ENCODE data around the gene CHRNA7.

The CHRNA7 gene

DNA sequence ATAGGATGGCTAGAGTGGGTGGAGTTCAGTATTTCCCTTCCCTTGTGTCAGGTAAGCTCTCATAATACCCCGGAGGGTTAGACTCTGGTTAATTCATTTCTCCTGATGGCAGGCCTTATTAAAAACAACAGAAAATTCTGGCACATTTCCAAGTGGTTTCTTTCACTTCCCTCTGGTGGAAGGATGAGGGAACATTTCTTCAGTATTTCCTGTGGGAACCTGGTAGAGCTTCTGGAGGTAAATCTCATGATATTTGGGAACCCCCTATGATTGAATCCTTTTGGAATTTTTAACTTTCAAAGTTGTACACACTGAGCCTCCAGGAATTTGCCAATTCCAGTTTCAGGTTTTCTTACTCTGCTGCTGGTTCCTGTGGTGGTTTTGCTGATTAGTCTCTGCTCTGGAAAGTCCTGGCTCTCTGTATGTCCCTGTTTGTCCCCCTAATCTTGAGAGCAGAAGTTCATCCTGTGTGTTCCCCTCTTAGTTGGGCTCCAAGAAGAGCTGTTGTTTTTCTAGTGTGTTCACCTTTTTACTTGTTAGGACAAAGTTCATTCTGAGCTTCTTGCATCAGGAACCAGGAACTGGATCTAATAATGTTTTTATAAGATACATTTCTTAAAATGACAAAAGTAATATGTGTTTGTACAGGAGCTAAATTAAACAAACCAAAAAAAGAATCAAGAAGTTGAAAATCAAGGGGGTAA is 12.1 kb downstream of the CHRNA7 start:
- no peaks in the 10 kb centered on the region for H3K9me2 ChIP-seq (replicated peaks; ENCODE audit: control insufficient read depth, low read length)
- no peak overlapping the region for H3K27ac ChIP-seq (ENCODE audit: low read depth, low read length)

DNA sequence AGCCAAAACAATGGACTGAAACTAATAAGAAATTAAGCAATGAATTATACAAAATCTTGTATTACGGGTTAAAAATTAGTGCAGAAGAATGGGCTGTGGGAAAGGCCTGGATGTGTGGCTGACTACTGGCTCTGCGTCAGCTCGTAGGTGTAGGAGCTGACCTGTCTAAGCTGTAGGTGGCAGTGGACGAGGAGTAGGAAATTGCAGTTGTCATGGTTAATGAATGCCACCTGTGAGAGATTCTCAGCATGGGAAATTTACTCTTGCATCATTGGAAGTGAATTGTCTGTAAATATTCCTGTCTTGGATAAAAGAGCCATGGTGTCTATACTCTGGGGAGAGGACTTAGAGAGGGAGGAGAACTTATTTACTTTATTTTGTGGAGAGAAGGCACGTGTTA is 23.4 kb downstream of the CHRNA7 start:
- no peaks in the 10 kb centered on the region for H3K27me3 ChIP-seq (ENCODE audit: control insufficient read depth, low read length)

More for the DNA sequence above, 12.1 kb downstream of the CHRNA7 start:
- Histone ChIP-seq H3K36me3 (ENCODE audit: control insufficient read depth, low read length) (no peaks in the 10 kb centered on the region), H3F3A (ENCODE audit: control insufficient read depth, insufficient read depth) (no peaks in the 10 kb centered on the region), H3K4me1 (ENCODE audit: control insufficient read depth, low read length) (no peaks in the 10 kb centered on the region), H3K4me3 (ENCODE audit: low read length) (no peak overlapping the region), H3K79me2 (ENCODE audit: control insufficient read depth, low read length) (no peaks in the 10 kb centered on the region), H3K9me3 (ENCODE audit: control insufficient read depth, insufficient read depth, low read length) (no peaks in the 10 kb centered on the region), H3K4me2 (ENCODE audit: low read length) (no peak overlapping the region), H4K20me1 (ENCODE audit: control insufficient read depth, insufficient read depth, low read depth, low read length) (no peaks in the 10 kb centered on the region), H3K27me3 (ENCODE audit: control insufficient read depth, low read length) (no peaks in the 10 kb centered on the region)
- TF ChIP-seq, protein P1, sequence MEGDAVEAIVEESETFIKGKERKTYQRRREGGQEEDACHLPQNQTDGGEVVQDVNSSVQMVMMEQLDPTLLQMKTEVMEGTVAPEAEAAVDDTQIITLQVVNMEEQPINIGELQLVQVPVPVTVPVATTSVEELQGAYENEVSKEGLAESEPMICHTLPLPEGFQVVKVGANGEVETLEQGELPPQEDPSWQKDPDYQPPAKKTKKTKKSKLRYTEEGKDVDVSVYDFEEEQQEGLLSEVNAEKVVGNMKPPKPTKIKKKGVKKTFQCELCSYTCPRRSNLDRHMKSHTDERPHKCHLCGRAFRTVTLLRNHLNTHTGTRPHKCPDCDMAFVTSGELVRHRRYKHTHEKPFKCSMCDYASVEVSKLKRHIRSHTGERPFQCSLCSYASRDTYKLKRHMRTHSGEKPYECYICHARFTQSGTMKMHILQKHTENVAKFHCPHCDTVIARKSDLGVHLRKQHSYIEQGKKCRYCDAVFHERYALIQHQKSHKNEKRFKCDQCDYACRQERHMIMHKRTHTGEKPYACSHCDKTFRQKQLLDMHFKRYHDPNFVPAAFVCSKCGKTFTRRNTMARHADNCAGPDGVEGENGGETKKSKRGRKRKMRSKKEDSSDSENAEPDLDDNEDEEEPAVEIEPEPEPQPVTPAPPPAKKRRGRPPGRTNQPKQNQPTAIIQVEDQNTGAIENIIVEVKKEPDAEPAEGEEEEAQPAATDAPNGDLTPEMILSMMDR (IDR thresholded peaks at IDR 0.05; ENCODE audit: low read depth, low read length, poor library complexity, severe bottlenecking) = no peak
- no peak for TF ChIP-seq EZH2phosphoT487 (IDR thresholded peaks at IDR 0.05; ENCODE audit: borderline replicate concordance, low read length)

DNA sequence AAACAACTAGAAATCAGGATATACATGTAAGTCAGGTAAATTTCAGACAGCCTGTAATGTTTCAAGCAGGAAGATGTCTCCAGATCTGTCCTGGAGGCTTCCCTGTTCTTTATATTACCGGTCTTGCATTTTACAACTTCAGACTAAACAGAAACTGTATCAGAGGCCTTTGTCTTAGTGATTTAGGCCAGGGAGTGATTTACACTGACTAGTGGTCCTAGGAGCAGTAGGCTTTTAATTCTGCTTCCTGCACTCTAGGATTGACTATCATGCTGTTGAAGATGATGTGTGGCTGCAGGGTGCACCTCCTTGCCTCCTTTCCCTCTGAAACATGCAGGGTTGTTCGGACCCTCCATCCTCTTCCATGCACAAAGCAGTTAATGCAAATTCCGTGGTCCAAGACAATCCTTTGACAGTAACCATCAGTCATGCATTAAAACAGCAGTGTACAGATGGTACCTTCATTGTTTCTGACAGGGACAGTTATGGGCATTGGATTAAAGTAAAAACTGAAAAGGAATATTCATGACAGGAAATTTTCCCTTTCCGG is 27.6 kb downstream of the CHRNA7 start:
- Histone ChIP-seq H3K79me2 (ENCODE audit: control insufficient read depth, low read length) (no peaks in the 10 kb centered on the region), H3K27me3 (ENCODE audit: control insufficient read depth, low read length) (no peaks in the 10 kb centered on the region), H3F3A (ENCODE audit: control insufficient read depth, insufficient read depth) (no peaks in the 10 kb centered on the region), H3K4me3 (ENCODE audit: low read length) (no peak overlapping the region), H3K4me1 (ENCODE audit: control insufficient read depth, low read length) (peaks cover 5% of the 10 kb centered on the region; the same call in 1 of the 2 replicates), H3K4me2 (ENCODE audit: low read length) (no peak overlapping the region), H4K20me1 (ENCODE audit: control insufficient read depth, insufficient read depth, low read depth, low read length) (no peaks in the 10 kb centered on the region), H3K9me3 (ENCODE audit: control insufficient read depth, insufficient read depth, low read length) (no peaks in the 10 kb centered on the region), H3K36me3 (ENCODE audit: control insufficient read depth, low read length) (no peaks in the 10 kb centered on the region), H3K9me2 (replicated peaks; ENCODE audit: control insufficient read depth, low read length) (no peaks in the 10 kb centered on the region), H3K27ac (ENCODE audit: low read depth, low read length) (no peak overlapping the region)
- TF ChIP-seq, protein P1 (IDR thresholded peaks at IDR 0.05; ENCODE audit: low read depth, low read length, poor library complexity, severe bottlenecking) = no peak
- no peak for TF ChIP-seq EZH2phosphoT487 (IDR thresholded peaks at IDR 0.05; ENCODE audit: borderline replicate concordance, low read length)

More for the DNA sequence above, 23.4 kb downstream of the CHRNA7 start:
- H3K27ac ChIP-seq (ENCODE audit: low read depth, low read length) = no peak overlapping the region
- H3K79me2 ChIP-seq (ENCODE audit: control insufficient read depth, low read length) = no peaks in the 10 kb centered on the region
- no peaks in the 10 kb centered on the region for H3K9me3 ChIP-seq (ENCODE audit: control insufficient read depth, insufficient read depth, low read length)
- no peaks in the 10 kb centered on the region for H4K20me1 ChIP-seq (ENCODE audit: control insufficient read depth, insufficient read depth, low read depth, low read length)
- no peak overlapping the region for H3K4me2 ChIP-seq (ENCODE audit: low read length)
- H3F3A ChIP-seq (ENCODE audit: control insufficient read depth, insufficient read depth) = no peaks in the 10 kb centered on the region
- H3K9me2 ChIP-seq (replicated peaks; ENCODE audit: control insufficient read depth, low read length) = no peaks in the 10 kb centered on the region
- TF ChIP-seq, protein P1 (IDR thresholded peaks at IDR 0.05; ENCODE audit: low read depth, low read length, poor library complexity, severe bottlenecking) = no peak
- TF ChIP-seq EZH2phosphoT487 (IDR thresholded peaks at IDR 0.05; ENCODE audit: borderline replicate concordance, low read length) = no peak
- no peak overlapping the region for H3K4me3 ChIP-seq (ENCODE audit: low read length)
- H3K4me1 ChIP-seq (ENCODE audit: control insufficient read depth, low read length) = peaks cover 5% of the 10 kb centered on the region; the same call in 1 of the 2 replicates
- H3K36me3 ChIP-seq (ENCODE audit: control insufficient read depth, low read length) = no peaks in the 10 kb centered on the region
